ENCODE measurements around the gene PLCD3.

PLCD3 gene

DNA sequence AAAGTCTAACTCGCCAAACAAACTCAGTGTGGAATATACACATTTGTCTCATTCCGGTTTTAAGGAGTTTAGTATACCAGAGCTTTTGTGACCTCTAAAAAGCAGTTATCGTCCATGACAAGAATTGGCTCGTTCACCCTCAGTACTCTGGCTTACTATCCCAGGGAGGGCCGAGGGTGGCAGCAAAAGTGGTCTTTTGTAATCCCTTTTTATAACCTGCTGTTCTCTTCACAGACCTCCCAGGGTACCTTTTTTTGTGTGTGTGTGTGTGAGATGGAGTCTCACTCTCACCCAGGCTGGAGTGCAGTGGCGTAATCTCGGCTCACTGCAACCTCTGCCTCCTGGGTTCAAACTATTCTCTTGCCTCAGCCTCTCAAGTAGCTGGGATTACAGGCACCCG is 62.3 kb downstream of the PLCD3 start:
- Histone ChIP-seq H3K27me3 (ENCODE audit: control insufficient read depth, insufficient read depth, low read length, poor library complexity, severe bottlenecking) (no peaks in the 10 kb centered on the region), H3K36me3 (ENCODE audit: control insufficient read depth, insufficient read depth, low read length) (peaks cover 20% of the 10 kb centered on the region), H3K9me3 (ENCODE audit: control insufficient read depth, low read length) (no peaks in the 10 kb centered on the region), H3K27ac (ENCODE audit: insufficient read depth, low read depth, low read length, poor library complexity, severe bottlenecking) (no peak overlapping the region), H3K4me3 (ENCODE audit: insufficient read depth, low read depth, low read length) (no peak overlapping the region), H3K4me1 (ENCODE audit: control insufficient read depth, insufficient read depth, low read length) (no peaks in the 10 kb centered on the region)
- 86 to 90% methylated on average over 8 of the region's 8 CpGs for WGBS, 2 experiments

DNA sequence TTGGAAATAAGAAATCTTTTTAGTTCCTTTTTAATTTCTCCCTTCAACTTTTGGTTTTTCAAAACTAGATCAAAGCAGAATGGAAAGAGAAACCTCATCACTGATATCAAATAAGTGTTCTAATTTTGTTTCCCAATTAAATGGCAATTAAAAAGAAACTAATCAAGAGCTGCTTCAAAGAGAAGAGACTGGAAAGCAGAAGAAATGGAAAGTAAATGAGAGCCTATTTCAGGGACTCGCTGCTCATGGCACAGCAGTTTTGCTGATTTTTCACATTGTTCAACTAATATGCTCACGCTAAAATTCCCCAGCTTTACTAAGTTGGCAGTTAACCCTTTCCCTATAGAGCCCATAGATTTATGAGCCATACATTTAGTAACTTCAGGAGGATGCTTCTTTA is 64.7 kb downstream of the PLCD3 start:
- Histone ChIP-seq H3K4me1 (ENCODE audit: control insufficient read depth, insufficient read depth, low read length) (no peaks in the 10 kb centered on the region), H3K9me3 (ENCODE audit: control insufficient read depth, low read length) (no peaks in the 10 kb centered on the region), H3K27ac (ENCODE audit: insufficient read depth, low read depth, low read length, poor library complexity, severe bottlenecking) (no peak overlapping the region), H3K36me3 (ENCODE audit: control insufficient read depth, insufficient read depth, low read length) (peaks cover 12% of the 10 kb centered on the region), H3K4me3 (ENCODE audit: insufficient read depth, low read depth, low read length) (no peak overlapping the region), H3K27me3 (ENCODE audit: control insufficient read depth, insufficient read depth, low read length, poor library complexity, severe bottlenecking) (no peaks in the 10 kb centered on the region)
- 97 to 98% methylated on average over 2 of the region's 2 CpGs for WGBS, 2 experiments

DNA sequence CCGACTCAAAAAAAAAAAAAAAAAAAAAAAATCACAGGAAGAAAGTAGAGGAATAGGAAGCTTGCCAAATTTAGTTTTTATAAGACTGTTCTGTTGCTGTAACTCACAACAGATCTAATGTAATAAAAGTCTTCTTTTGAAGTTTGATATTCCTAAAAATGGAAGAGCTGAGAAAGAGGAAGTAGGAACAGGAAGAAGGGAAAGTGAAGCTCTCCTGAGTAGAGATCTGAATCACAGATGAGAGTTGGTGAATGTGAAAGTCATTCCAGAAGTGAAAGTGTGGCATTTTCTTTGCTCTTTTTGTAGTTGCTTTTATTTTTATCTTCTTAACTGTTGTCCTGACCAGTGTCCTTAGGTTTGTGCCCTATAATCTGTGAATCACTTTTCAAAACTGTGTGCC is 69.1 kb downstream of the PLCD3 start:
- no peaks in the 10 kb centered on the region for H3K36me3 ChIP-seq (ENCODE audit: control insufficient read depth, insufficient read depth, low read length)
- H3K4me1 ChIP-seq (ENCODE audit: control insufficient read depth, insufficient read depth, low read length) = peaks cover 7% of the 10 kb centered on the region
- WGBS, 2 experiments = 67 to 79% methylated on average over 1 of the region's 1 CpG
- no peaks in the 10 kb centered on the region for H3K9me3 ChIP-seq (ENCODE audit: control insufficient read depth, low read length)
- no peaks in the 10 kb centered on the region for H3K27me3 ChIP-seq (ENCODE audit: control insufficient read depth, insufficient read depth, low read length, poor library complexity, severe bottlenecking)
- H3K4me3 ChIP-seq (ENCODE audit: insufficient read depth, low read depth, low read length) = no peak overlapping the region
- no peak overlapping the region for H3K27ac ChIP-seq (ENCODE audit: insufficient read depth, low read depth, low read length, poor library complexity, severe bottlenecking)

DNA sequence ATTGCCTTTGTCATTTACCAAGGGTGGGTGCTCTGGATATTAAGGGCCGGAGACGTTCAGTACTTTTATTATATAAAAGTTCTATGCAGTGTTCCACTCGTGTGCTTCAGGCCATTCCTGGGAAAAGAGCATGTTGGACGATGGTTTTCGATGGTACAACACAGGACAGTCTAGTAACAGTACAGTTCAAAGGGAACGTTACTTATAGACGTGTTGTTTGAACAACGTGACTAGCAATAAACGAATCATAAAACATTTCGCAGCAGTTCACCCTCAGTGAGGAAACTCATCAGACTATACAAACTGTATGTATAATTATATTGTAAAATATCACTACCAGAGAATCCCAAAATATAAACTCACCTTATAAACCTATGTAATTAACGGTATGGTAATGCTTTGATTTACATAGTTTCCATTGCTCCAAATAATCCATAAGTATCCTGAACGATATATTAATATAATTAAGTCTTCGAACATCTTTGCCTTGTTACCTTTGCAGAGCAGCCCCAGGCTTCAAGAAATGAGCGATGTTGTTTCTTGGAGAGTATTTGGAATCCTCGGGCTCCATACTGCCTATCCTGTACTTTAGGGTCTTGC is 70.6 kb downstream of the PLCD3 start:
- H3K36me3 ChIP-seq (ENCODE audit: control insufficient read depth, insufficient read depth, low read length) = no peaks in the 10 kb centered on the region
- peak overlapping the region; percentile 96 for H3K4me3 ChIP-seq (ENCODE audit: insufficient read depth, low read depth, low read length)
- H3K4me1 ChIP-seq (ENCODE audit: control insufficient read depth, insufficient read depth, low read length) = peaks cover 7% of the 10 kb centered on the region
- no peaks in the 10 kb centered on the region for H3K9me3 ChIP-seq (ENCODE audit: control insufficient read depth, low read length)
- 20 to 22% methylated on average over 8 to 12 of the region's 15 CpGs for WGBS, 2 experiments
- H3K27me3 ChIP-seq (ENCODE audit: control insufficient read depth, insufficient read depth, low read length, poor library complexity, severe bottlenecking) = no peaks in the 10 kb centered on the region
- H3K27ac ChIP-seq (ENCODE audit: insufficient read depth, low read depth, low read length, poor library complexity, severe bottlenecking) = peak overlapping the region; percentile 86

DNA sequence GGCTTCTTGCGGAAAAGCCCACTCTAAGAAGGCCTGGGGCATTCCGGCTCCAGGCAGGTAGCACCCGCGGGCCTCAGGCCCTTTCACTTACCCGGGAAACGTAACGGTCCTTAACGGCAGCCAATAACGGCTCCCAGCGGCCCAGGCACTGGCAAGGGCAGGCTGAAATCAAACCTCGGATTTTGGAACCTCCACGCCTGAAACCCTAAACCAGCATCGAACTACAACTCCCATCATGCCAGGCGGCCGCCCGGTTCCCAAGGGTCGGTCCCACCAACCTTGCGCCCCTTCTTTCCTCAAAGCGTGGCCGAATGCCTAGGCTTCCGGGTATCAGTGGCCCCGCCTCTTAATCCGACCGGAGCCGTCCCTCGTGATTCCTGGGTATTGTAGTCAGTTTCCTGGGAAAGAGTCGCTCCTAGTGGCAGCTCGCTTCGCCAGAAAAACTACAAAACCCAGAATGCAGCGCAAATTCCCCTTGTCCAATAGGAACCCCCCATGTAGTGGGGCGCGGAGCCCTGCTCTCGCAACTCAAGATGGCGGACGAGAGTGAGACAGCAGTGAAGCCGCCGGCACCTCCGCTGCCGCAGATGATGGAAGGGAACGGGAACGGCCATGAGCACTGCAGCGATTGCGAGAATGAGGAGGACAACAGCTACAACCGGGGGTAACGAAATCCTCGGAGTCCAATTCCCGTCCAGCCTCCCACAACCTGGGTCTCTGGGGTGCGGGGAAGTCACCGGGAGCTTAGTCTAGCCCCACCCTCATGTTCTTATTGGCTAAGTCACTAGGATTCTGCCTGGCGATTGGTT is 71.3 kb downstream of the PLCD3 start, which contains the start of gene NMT1:
Gene NMT1, plus strand, starts transcription at position 521 of the 809 bp plus-strand sequence. Its CDS starts 13 bp downstream, at position 534.
- Histone ChIP-seq H3K27me3 (ENCODE audit: control insufficient read depth, insufficient read depth, low read length, poor library complexity, severe bottlenecking) (no peaks in the 10 kb centered on the region), H3K4me1 (ENCODE audit: control insufficient read depth, insufficient read depth, low read length) (peaks cover 7% of the 10 kb centered on the region), H3K36me3 (ENCODE audit: control insufficient read depth, insufficient read depth, low read length) (no peaks in the 10 kb centered on the region), H3K27ac (ENCODE audit: insufficient read depth, low read depth, low read length, poor library complexity, severe bottlenecking) (peak within 1 kb of the TSS; percentile 86), H3K9me3 (ENCODE audit: control insufficient read depth, low read length) (no peaks in the 10 kb centered on the region), H3K4me3 (ENCODE audit: insufficient read depth, low read depth, low read length) (peak within 1 kb of the TSS; percentile 96)
- WGBS, 2 experiments = 0 to 1% methylated on average over 50 of the region's 50 CpGs

DNA sequence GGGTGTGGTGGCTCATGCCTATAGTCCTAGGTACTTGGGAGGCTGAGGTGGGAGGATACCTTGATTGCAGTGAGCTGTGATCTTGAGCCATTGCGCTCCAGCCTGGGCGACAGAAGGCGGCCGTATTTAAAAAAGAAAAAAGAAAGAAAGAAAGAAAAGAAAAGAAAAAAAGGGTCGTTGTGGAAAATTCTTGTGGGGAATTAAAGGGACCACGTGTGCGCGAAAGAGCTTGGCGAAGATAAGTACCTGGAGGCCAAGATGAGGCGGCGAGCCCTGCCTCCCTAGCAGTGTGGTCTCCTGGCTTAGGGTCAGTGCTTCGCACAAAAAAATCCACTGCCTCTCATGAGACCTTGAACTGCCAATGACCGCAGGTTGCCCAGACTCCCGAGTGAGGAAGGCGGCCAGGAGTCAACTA is 71.9 kb downstream of the PLCD3 start:
- peaks cover 7% of the 10 kb centered on the region for H3K4me1 ChIP-seq (ENCODE audit: control insufficient read depth, insufficient read depth, low read length)
- H3K27me3 ChIP-seq (ENCODE audit: control insufficient read depth, insufficient read depth, low read length, poor library complexity, severe bottlenecking) = no peaks in the 10 kb centered on the region
- peak overlapping the region; percentile 96 for H3K4me3 ChIP-seq (ENCODE audit: insufficient read depth, low read depth, low read length)
- H3K27ac ChIP-seq (ENCODE audit: insufficient read depth, low read depth, low read length, poor library complexity, severe bottlenecking) = no peak overlapping the region
- no peaks in the 10 kb centered on the region for H3K9me3 ChIP-seq (ENCODE audit: control insufficient read depth, low read length)
- H3K36me3 ChIP-seq (ENCODE audit: control insufficient read depth, insufficient read depth, low read length) = no peaks in the 10 kb centered on the region
- 23 to 25% methylated on average over 15 of the region's 15 CpGs for WGBS, 2 experiments
